GM18873 (cell line): Measurements from ENCODE around the gene FCN3.

ENCODE experiments used
- ATAC-seq: cut with Tn5 transposase; IDR thresholded peaks from one replicate; pipeline ENCODE4 v1.9.1; 2021; ENCODE audit warnings: mild to moderate bottlenecking, moderate library complexity, moderate number of reproducible peaks; ENCODE audit not compliant: unreplicated experiment, low FRiP score

The FCN3 gene

DNA sequence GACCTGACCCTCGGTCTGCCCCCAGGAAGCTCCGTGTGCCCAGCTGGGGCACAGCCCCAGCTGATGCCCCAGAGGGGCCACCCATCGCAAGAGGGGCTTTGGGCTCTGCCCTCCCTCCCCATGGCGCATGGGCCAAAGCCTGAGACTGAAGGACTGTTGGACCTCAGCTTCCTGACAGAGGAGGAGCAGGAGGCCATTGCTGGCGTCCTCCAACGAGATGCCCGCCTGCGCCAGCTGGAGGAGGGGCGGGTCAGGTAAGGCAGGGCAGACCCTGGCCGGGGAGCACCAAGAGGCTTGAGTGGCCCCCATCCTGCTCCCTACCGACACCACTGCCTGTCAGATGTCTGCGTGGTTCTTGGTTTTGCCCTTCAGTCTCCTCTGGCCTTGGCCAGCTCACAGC is 29.4 kb downstream of the FCN3 start:
- no peak for ATAC-seq

DNA sequence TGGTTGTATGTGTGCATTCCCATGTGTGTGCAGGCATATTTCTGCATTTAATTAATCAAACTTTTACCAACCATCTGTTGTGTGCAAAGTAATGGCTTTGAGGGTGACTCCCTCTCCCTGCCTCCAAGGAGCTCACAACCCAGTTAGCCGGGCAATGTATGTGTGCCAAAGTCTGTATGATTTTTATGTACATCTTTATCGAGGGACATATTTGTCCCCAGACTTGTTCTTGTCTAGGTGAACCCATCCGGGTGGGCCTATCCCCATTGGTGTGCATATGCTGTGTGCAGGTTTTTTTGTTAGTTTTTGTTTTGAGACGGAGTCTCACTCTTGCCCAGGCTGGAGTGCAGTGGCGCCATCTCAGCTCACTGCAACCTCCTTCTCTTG is 31.0 kb downstream of the FCN3 start:
- no peak for ATAC-seq

DNA sequence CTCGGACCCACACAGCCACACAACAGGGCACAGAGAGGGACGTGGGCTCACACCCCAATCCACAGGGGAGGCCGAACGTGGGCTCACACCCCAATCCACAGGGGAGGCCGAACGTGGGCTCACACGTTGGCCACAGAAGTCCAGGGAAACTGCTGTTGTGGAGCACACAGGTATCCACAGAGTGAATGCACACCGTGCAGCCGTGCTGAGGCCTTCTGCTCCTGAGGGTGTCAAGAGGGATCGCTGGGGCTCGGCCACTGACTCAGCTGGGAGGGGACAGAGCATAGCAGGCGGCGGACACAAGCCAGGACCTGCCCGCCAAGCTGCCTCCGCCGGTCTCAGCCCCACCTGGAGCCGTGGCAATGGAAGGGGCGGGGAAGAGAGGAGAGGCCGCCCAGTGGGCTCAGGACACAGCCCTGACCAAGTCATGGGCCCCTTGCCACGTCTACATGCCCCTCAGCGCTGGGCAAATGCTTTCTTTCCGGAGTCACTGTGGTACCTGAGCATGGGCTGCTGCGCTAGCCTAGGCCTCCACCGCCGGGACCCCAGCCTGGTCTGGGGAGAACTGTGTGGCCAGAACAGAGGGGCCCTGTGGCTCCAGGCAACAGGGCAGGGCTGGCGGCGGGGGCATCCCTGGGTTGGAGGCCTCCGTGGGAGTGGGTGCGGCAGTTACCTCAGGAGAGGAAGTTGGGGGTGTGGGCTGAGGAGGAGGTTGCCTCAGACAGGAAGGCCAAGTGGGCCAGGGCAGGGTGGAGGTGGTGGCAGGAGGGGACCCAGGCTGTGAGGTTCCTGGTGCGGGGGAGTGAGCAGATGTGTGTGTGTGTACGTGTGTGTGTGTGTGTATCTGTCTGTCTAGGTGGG is 31.6 kb downstream of the FCN3 start:
- ATAC-seq = no peak

DNA sequence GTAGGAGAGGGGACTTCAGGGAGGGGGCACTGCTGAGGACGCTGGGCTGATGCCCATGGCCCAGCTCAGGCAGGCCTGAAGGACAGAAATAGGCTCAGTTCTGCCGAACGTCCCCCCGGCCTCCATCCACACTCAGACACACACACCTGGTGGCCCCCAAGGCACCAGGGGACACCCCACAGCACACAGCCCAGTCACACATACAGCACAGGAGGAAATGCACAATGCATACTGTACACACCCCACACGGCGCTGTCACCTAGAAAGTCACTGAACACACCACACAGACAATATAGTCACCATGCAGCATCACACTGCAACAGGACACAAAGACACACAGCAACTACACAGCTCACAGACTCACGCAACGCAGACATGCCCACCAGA is 32.2 kb downstream of the FCN3 start:
- ATAC-seq = no peak

DNA sequence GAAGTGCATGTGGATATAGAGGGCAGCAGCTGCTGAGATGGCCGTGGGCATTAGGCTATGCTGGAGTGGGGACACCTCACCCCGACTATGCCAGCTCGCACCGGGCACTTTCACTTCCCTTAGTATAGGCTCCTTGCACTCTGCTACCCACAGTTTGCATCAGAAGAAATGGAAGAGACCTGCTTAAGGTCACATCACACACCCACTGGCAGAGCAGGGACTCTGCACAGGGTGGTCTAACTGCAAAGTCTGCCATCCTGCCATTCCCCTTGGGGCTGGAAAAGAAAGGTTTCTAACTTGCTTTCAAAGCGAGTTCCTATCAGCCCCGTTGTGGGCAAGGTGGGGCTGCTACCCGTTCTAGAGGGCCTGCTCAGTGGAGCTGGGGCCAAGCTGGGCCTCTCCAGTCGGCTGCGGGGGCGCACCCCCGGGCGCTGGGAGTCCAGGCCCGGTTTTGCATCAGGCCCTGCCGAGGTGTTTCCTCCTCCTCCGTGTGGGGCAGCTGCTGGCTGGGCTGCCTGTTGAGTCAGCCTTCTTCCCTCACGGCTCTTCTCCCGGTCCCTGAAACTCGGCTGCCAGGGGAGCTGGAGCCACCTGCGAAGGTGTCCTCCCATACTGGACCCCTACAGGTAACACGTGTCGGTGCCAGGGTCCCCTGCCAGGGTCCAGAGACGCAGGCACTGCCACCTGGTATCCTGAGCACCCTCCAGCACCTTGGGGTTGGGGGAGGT is 32.9 kb downstream of the FCN3 start, which contains the start of gene SYTL1:
Gene SYTL1 (plus strand): TSS at position 498 of the 728 bp plus-strand sequence. CDS start 3,313 bp downstream, outside the sequence.
- ATAC-seq = no peak

DNA sequence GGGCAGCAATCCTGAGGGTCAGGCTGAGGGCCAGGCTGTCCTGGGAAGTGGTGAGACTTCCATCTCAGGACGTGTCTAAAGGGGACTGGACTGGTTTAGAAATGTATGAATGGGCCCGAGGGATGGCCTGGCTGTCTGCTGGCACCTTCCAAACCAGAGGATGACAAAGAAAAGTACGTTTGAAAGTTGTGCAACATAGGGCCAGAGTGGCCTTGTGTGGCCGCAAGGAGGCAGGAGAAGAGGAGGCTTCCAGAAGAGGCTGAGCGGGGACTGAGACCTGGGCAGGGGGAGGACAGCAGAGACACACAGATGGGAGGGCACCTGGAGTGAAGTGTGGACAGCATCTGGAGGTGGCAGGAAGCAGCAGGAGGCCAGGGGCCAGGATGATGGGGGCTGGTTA is 35.4 kb downstream of the FCN3 start:
- ATAC-seq = no peak

DNA sequence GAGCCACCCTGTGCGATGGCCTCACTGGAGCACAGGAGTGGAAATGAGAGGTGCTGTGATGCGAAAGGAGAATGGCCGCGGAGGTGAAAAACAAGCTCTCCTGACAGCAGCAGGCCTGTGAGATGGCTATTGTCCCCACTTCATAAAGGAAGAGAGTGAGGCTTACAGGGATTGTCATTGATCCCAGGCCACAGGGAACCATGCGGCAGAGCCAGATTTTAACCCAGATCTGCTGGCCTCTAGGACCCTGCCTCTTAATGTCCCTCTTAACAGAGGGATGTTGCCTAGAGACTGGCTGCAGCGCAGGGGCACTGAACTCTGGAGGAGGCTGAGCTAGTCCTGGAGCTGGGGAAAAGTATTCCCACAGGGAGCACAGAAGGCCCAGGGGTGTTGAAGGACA is 35.9 kb downstream of the FCN3 start:
- no peak for ATAC-seq

DNA sequence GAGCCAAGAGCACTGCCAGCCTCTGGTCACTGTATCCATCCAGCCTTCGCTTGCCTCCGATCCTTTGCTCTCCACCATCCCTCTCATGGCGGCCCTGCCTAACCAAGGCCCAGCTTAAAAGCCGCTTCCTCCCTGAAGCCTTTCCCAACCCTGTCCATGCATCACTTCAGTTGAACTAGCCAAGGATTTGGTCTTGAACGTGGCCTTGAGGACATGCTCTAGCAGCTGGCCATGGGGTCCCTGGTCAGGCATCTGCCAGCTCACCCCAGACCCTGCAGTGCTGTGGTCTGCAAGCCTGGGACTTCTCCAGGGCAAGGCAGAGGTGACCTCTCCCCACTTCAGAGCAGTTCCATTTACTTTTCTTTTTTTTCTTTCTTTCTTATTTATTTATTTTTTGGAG is 37.9 kb downstream of the FCN3 start:
- ATAC-seq = no peak

DNA sequence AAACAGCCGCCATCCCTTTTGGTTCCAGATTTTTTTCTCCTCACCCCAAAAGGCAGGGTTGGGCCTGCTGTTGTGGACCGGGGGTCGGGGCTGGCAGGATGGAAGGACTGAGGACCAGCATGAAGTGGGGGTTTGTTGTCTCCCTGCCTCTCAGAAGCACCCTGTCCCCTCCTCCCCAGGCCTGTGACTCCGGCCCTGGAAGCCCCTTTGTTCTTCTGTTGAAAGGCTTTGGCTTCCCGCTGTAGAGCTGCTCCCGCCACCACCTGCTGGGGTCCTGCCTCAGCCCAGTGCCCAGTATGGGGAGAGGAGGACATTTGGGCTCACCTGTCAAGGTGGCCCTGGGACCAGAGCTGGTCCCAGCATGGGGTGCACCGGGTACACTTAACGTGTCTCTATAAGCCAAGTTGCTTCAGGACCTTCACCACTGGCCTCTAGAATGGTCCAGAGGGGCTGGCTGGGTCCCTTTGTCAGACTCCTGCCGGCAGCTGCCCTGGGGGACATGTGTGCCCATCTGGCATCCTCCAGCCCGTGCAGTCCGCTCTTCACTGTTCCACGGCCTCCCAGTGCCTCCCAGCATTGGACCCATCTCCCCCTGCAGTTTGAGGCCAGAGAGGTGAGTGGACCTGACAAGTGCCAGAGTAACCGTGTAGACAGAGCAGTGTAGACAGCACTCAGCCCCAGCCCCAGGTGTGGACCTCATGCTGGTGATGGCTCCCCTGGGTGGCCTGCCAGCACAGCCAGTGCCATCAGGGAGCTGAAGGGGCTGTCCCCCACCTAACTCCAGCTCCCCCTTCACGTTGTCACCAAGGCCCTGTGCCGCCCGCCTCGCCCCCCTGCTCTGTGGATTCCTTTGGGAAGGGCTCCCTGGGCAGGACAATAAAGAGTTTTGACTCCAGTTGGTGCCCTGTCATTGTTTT is 38.9 kb downstream of the FCN3 start:
- no peak for ATAC-seq

DNA sequence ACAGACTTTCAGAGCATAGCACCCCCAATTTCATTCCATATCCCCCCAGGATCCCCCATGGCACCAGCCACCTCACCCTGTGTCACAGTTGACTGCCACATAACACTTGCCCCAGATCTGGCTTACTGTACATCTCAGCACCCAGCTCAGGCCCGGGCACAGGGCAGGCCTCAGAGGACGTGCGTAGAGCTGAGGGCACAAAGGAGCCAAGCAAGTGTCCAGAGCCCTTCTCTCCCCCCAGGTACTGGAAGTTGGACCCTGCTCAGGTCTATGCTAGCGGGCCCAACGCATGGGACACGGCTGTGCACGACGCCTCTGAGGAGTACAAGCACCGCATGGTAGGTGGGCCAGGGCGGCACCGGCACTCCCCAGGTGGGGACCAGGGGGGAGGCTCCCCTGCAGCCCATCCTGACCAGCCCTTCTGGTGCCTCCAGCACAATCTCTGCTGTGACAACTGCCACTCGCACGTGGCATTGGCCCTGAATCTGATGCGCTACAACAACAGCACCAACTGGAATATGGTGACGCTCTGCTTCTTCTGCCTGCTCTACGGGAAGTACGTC is 40.8 kb downstream of the FCN3 start:
- no peak for ATAC-seq

DNA sequence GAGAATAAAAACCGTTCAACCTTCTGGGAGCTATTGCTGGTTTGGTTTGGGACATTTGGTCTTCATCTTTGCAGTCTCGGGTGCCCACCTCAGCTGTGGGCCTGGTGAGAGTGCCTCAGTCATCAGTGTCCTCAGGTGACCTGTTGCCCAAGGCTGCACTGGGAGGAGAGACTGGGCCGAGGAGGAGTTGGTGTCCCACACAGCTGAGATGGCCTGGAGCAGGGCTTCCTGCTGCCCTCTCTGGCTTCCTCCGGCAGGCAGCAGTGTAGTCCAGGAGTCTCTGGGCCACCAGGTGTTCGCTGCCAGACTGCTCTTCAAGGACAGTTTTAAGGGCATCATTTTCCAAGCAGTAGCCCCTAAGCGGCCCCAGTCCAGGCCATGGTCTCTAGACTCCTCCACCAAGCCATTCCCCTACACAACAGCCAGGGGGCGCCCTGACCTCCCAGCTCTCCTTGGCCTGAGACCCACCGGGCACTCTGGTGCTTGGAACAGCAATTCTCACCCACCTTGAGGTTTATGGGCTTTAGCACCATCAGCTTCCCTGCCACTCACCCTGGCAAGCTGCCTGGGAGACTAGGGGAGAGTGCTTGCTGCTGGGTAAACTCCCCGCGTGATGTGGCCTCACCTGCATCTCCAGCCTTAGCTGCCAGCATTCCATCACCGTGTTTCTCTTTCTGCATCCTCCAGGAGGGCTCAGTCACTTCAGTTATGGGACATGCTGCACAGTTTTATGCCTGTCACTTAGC is 41.9 kb downstream of the FCN3 start:
- ATAC-seq = no peak

DNA sequence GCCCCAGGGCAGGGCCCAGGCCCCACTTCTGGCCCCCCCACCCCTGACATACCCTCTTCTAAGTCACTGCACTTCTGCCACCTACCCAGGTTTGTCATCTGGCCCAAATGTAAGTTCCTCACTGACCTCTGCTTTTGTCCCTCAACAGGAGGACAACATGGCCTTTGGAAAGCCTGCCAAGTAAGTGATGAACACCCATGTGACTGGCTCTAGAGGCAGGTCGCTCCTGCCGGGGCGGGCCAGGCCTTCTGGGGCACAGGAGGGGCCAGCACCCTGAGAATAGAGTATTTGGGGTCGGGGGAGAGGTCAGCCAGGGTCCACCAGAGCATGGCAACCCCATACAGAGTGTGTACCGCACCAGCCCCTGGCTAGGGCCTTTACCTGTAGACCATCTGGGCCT is 42.7 kb downstream of the FCN3 start:
- no peak for ATAC-seq

DNA sequence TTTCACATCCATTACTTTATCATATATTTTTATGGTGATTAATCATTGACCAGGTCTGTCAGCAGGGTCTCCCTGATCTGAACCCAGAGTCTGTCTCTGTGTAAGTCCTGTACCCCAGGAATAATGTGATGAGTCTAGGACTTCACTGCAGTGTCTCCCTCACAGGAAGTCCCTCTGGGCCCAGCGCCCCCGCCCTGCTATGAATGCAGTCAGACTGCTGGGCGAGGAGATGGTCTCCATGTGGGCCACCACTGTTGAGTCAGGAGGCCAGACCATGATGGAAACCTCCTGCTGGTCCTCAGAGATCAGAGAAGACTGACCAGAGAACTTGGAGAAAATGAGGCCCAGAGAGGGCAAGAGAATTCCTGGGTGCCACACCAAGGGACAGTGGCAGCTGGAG is 43.2 kb downstream of the FCN3 start:
- ATAC-seq = no peak

DNA sequence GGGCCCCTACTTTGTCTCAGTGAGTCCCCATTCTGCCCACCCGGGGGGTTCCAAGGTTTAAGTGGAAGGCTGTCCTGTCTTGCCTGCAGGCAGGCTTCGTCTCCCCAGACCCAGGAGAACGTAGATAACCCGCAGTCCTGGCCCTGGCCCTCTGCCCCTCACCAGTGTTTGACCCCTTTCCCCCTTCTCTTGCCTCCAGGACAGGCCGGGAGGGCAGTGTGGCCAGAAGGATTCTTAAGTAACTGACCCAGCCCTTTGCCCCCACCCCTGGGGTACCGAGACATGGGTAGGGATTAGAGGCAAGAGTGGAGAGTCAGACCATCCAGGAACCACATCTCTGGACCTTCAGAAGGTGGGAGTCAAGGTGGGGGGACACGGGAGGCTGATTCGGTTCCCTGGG is 43.8 kb downstream of the FCN3 start:
- no peak for ATAC-seq

DNA sequence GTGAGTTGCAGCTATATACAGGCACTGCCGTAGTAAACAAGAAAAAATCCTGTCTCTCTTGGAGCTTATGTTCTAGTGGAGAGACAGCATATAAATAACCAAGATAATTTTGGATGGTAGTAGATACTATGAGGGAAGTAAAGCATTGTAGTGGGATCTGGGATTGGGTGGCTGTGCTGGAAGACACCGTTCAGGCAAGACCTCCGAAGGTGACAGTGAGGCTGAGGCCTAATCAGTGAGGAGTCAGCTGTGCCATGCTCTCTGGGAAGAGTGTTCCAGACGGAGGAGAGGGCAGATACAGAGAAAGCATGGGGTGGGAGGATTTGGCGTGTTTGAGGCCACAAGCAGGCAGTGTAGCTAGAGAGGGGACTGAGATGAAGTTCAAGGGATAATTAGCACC is 46.7 kb downstream of the FCN3 start:
- no peak for ATAC-seq

DNA sequence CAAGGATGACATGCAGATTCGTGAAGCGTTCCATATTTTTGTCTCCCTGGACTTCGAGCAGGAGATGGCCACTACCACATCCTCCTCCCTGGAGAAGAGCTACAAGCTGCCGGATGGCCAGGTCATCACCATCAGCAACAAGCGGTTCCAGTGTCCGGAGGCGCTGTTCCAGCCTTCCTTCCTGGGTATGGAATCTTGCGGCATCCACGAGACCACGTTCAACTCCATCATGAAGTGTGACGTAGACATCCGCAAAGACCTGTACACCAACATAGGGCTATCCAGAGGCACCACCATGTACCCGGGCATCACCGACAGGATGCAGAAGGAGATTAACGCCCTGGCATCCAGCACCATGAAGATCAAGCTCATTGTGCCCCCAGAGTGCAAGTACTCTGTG is 49.3 kb downstream of the FCN3 start:
- no peak for ATAC-seq

DNA sequence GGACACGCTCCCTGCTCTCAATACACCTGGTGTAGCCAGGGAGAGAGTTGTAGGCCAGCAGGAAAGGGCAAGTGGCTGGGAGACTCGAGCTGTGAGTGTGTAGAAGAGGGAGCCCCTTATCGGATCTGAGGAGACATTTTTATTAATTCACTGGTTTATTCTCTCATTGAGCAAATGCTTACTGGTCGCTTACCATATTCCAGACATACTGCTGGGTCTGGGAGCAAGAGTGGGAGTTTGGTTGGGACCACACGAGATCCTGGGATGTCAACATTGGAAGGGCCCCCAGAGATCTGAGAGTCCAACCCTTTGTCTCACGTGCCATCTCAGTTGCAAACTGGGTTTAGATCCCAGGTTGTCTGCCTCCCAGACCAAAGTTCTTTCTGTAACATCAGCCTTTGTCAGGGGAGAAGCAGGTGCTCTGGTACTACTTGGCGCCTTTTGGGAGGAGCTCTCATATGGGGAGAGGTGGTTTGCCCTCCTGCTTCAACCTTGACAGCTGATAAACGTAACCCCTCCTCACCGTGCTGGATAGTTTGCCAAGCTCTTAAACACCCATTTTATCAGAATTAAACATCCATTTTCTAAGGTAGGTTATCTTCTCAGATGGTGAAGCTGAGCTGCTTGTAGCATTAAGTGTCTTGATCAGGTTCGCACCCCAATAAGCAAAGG is 51.9 kb downstream of the FCN3 start:
- ATAC-seq = no peak

DNA sequence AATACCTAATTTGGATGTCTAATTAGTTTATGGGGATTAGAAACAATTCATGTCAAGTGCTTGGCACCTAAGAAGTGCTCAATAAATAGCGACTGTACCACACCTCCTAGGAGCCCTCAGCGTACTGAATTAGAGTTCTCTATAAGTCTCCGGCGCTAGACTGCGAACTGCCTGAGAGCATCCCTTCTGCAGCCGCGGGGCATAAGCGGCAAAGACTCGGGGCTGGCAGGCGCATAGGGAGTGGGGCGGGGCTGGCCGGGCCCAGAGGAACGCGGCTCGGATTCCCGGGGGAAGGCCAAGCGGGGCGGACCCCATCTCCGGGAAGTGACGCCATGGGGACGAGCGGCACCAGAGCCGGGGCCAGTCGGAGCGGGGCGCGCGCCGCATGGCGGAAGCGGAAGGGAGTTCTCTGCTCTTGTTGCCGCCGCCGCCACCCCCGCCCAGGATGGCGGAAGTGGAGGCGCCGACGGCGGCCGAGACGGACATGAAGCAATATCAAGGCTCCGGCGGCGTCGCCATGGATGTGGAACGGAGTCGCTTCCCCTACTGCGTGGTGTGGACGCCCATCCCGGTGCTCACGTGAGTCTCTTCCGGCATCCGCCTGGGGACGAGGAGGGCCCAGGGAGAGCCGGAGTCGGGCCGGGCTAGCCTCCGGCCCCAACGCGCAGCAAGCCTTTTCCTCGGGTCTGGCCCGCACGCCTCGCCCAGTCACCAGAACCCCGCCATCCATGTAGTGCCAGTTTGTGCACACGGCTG is 52.6 kb downstream of the FCN3 start, which contains the start of gene TMEM222:
Gene TMEM222 (plus strand): TSS at position 351 of the 756 bp plus-strand sequence. CDS start 35 bp downstream, at position 386.
- peak; percentile 84 for ATAC-seq
